ENCODE measurements around the gene CARD19.

CARD19 gene

GRCh38 chr9:93130861-93131481 is 35.0 kb downstream of the CARD19 start:
- no peak for DNase-seq (ENCODE audit: low read depth)
- no peak for TF ChIP-seq CTCF (IDR thresholded peaks at IDR 0.05; ENCODE audit: low read depth, low read length, missing control alignments)
- no peak overlapping the region for H3K4me3 ChIP-seq (ENCODE audit: low read depth, low read length)

- no peak for DNase-seq (ENCODE audit: low read depth)
- TF ChIP-seq CTCF (IDR thresholded peaks at IDR 0.05; ENCODE audit: low read depth, low read length, missing control alignments): no peak
- H3K4me3 ChIP-seq (ENCODE audit: low read depth, low read length): no peak overlapping the region
These were observed 35.7 kb downstream of the CARD19 start for GRCh38 chr9:93131599-93132286.

GRCh38 chr9:93132287-93132927 is 36.4 kb downstream of the CARD19 start:
- H3K4me3 ChIP-seq (ENCODE audit: low read depth, low read length): peak overlapping the region; percentile 72
- TF ChIP-seq CTCF (IDR thresholded peaks at IDR 0.05; ENCODE audit: low read depth, low read length, missing control alignments): no peak
- no peak for DNase-seq (ENCODE audit: low read depth)

- TF ChIP-seq CTCF (IDR thresholded peaks at IDR 0.05; ENCODE audit: low read depth, low read length, missing control alignments): no peak
- no peak for DNase-seq (ENCODE audit: low read depth)
- peak overlapping the region; percentile 72 for H3K4me3 ChIP-seq (ENCODE audit: low read depth, low read length)
These were observed 37.1 kb downstream of the CARD19 start for GRCh38 chr9:93132946-93133680.

GRCh38 chr9:93133681-93134014 is 37.6 kb downstream of the CARD19 start:
- no peak for DNase-seq (ENCODE audit: low read depth)
- no peak for TF ChIP-seq CTCF (IDR thresholded peaks at IDR 0.05; ENCODE audit: low read depth, low read length, missing control alignments)
- peak overlapping the region; percentile 72 for H3K4me3 ChIP-seq (ENCODE audit: low read depth, low read length)

- peak; percentile 45 for DNase-seq (ENCODE audit: low read depth)
- H3K4me3 ChIP-seq (ENCODE audit: low read depth, low read length): peak within 1 kb of the TSS; percentile 72
- TF ChIP-seq CTCF (IDR thresholded peaks at IDR 0.05; ENCODE audit: low read depth, low read length, missing control alignments): peak; percentile 2
These were observed 38.2 kb downstream of the CARD19 start, which contains the start of gene NINJ1 for GRCh38 chr9:93134015-93134739. TSS of gene NINJ1 (minus strand) at chr9:93134251. CDS start at chr9:93134217, 34 bp downstream.

All from GM12864 (cell line).